AG10803 (cell line): ENCODE results near the gene ZC3H13.

ENCODE experiments used
- DNase-seq: peaks from one replicate; pipeline ENCODE4 v3.0.0; 2010; ENCODE audit warnings: low read depth
- H3K4me3 ChIP-seq: 2 replicates; pipeline ENCODE4 v1.5.1; 2011; ENCODE audit warnings: mild to moderate bottlenecking, low read length, control low read depth
- CTCF ChIP-seq: conservative IDR thresholded peaks from 2 replicates; pipeline ENCODE4 v1.5.1; 2011; ENCODE audit warnings: mild to moderate bottlenecking, low read length, control low read depth, inconsistent platforms

The ZC3H13 gene

GRCh38 chr13:46097015-46097414 is 44.5 kb upstream of the ZC3H13 start:
- H3K4me3 ChIP-seq: no peak overlapping the region
- TF ChIP-seq CTCF: no peak
- DNase-seq: no peak

GRCh38 chr13:46094478-46094877 is 41.9 kb upstream of the ZC3H13 start:
- DNase-seq: no peak
- no peak overlapping the region for H3K4me3 ChIP-seq
- TF ChIP-seq CTCF: no peak

- H3K4me3 ChIP-seq: no peak overlapping the region
- DNase-seq: no peak
- no peak for TF ChIP-seq CTCF
Measured at GRCh38 chr13:46088821-46089562, 36.4 kb upstream of the ZC3H13 start.

GRCh38 chr13:46087481-46087880 is 34.9 kb upstream of the ZC3H13 start:
- no peak overlapping the region for H3K4me3 ChIP-seq
- no peak for DNase-seq
- no peak for TF ChIP-seq CTCF

GRCh38 chr13:46086985-46087384 is 34.4 kb upstream of the ZC3H13 start:
- no peak for TF ChIP-seq CTCF
- H3K4me3 ChIP-seq: no peak overlapping the region
- no peak for DNase-seq

- no peak for TF ChIP-seq CTCF
- H3K4me3 ChIP-seq: no peak overlapping the region
Measured at GRCh38 chr13:46086421-46086922, 33.9 kb upstream of the ZC3H13 start.

GRCh38 chr13:46085737-46086136 is 33.2 kb upstream of the ZC3H13 start:
- DNase-seq: no peak
- TF ChIP-seq CTCF: no peak
- H3K4me3 ChIP-seq: no peak overlapping the region

More at GRCh38 chr13:46086421-46086922, 33.9 kb upstream of the ZC3H13 start:
- no peak for DNase-seq
